ENCODE data around the gene PGS1. TPM values are rescaled to one million over a fixed set of nuclear protein-coding genes. Genes with fewer than 3 reads are reported as not detected.

PGS1 gene
- total RNA-seq, 1 experiment from 2014 or later: 71.8 TPM

DNA sequence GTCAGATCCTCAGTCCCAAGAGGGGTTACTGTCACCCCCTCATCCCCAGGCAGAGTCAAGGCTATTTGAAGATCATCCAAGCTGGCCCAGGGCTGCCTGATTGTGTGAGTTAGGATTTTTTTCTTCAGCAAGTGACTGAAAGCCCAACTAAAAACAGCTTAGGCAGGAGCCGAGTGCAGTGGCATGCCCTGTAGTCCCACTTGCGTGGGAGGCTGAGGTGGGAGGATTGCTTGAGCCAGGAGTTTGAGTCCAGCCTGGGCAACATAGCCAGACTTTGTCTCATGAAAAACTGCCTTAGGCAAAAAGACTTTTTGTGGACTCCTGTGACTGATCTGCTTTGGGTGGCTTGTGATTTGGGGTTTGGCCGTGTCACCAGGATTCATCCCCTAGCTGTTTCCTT, 19.9 kb downstream of the PGS1 start:
- DNase-seq: no peak
- Histone ChIP-seq H3K36me3 (replicated peaks; ENCODE audit: control insufficient read depth, insufficient read depth, low read length) (peaks cover 48% of the 10 kb centered on the region), H3K27me3 (ENCODE audit: control insufficient read depth, insufficient read depth, low read length) (no peaks in the 10 kb centered on the region), H3K4me3 (ENCODE audit: insufficient read depth, low read depth, low read length) (no peak overlapping the region)

DNA sequence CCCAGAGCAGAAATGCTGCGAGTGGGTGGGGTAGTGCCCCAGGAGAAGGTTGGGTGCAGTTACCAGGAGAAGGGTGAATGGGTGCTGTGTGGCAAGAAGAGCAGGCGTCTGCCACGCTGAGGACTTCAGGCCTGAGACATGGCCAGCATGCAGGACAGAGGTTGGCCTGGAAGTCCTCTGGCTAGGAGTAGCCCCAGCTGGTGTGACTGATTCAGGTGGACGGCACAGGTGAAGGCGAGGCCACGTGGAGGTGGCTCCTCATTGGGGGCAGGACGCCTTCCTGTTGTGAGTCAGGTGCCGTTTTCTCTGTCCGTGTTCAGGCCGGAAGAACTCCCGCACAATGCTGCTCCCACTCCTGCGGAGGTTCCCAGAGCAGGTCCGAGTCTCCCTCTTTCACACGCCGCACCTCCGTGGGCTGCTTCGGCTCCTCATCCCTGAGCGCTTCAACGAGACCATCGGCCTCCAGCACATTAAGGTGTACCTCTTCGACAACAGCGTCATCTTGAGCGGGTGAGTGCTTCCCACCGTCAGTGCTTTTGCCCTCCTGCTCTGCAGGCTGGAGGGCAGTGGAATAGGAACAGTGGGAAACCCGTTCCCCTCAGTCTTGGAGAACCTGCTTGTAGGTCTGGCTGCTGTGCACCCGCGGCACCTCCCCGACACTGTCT, 20.7 kb downstream of the PGS1 start:
- Histone ChIP-seq H3K27me3 (ENCODE audit: control insufficient read depth, insufficient read depth, low read length) (no peaks in the 10 kb centered on the region), H3K4me3 (ENCODE audit: insufficient read depth, low read depth, low read length) (no peak overlapping the region), H3K36me3 (replicated peaks; ENCODE audit: control insufficient read depth, insufficient read depth, low read length) (peaks cover 51% of the 10 kb centered on the region)
- DNase-seq: no peak

GRCh38 chr17:78399693-78400144, 21.3 kb downstream of the PGS1 start:
- H3K4me3 ChIP-seq (ENCODE audit: insufficient read depth, low read depth, low read length): no peak overlapping the region
- no peak for DNase-seq
- H3K27me3 ChIP-seq (ENCODE audit: control insufficient read depth, insufficient read depth, low read length): no peaks in the 10 kb centered on the region
- peaks cover 54% of the 10 kb centered on the region for H3K36me3 ChIP-seq (replicated peaks; ENCODE audit: control insufficient read depth, insufficient read depth, low read length)

DNA sequence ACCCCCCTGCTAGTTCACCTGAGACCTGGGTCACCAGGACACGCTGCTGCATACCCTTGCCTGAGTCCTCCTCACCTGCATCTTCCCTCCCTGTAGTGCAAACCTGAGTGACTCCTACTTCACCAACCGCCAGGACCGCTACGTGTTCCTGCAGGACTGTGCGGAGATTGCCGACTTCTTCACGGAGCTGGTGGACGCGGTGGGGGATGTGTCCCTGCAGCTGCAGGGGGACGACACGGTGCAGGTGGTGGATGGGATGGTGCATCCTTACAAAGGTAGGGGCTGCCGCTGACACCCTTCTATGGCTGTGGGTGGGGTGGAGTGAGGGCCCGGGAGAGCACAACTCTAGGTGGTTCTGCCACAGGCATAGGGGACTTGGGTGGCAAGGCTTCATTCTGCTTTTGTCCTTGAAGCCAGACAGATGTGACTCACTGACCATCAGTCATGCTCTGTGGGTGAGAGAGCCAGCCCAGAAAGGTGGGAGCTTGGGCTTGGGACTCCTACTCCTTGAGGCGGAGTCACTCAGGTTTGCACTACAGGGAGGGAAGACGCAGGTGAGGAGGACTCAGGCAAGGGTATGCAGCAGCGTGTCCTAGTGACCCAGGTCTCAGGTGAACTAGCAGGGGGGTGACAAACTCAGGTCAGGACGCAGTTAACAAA, 22.3 kb downstream of the PGS1 start:
- no peak for DNase-seq
- Histone ChIP-seq H3K4me3 (ENCODE audit: insufficient read depth, low read depth, low read length) (no peak overlapping the region), H3K27me3 (ENCODE audit: control insufficient read depth, insufficient read depth, low read length) (no peaks in the 10 kb centered on the region), H3K36me3 (replicated peaks; ENCODE audit: control insufficient read depth, insufficient read depth, low read length) (peaks cover 57% of the 10 kb centered on the region)

GRCh38 chr17:78401246-78401645, 22.8 kb downstream of the PGS1 start:
- H3K36me3 ChIP-seq (replicated peaks; ENCODE audit: control insufficient read depth, insufficient read depth, low read length): peaks cover 55% of the 10 kb centered on the region
- H3K4me3 ChIP-seq (ENCODE audit: insufficient read depth, low read depth, low read length): no peak overlapping the region

DNA sequence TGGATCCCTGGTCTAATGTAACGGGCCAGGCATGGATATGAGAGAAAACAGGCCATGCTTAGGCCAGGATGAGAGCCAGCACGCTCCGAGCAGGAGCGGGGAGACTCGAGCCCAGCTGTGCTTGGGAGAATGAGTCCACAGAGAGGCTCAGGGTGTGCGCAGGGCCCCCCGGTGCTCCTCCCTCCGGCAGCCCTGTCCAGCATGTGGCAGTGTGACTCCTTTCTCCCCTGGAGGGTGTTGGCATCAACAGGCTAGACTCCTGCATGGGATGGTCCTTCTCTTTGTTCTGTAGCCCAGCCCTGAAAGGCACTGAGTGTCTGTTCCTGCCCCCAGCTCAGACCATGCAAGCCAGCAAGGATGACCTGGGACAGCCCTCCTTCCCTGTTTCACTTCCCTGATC, 23.4 kb downstream of the PGS1 start:
- DNase-seq: no peak
- H3K36me3 ChIP-seq (replicated peaks; ENCODE audit: control insufficient read depth, insufficient read depth, low read length): peaks cover 51% of the 10 kb centered on the region
- H3K27me3 ChIP-seq (ENCODE audit: control insufficient read depth, insufficient read depth, low read length): no peaks in the 10 kb centered on the region
- H3K4me3 ChIP-seq (ENCODE audit: insufficient read depth, low read depth, low read length): no peak overlapping the region

More at GRCh38 chr17:78401246-78401645, 22.8 kb downstream of the PGS1 start:
- no peaks in the 10 kb centered on the region for H3K27me3 ChIP-seq (ENCODE audit: control insufficient read depth, insufficient read depth, low read length)
- no peak for DNase-seq

DNA sequence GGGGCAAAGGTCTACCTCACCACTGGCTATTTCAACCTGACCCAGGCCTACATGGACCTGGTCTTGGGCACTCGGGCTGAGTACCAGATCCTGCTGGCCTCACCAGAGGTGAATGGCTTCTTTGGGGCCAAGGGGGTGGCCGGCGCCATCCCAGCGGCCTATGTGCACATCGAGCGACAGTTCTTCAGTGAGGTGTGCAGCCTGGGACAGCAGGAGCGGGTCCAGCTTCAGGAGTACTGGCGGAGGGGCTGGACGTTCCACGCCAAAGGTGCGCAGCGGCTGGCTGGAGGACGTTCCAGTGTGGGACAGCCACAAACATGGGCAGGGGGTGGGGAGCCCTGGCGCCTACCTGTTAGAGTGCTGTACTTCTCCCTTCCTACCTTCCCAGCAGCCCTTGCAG, 25.4 kb downstream of the PGS1 start:
- DNase-seq: no peak
- Histone ChIP-seq H3K36me3 (replicated peaks; ENCODE audit: control insufficient read depth, insufficient read depth, low read length) (peaks cover 44% of the 10 kb centered on the region), H3K4me3 (ENCODE audit: insufficient read depth, low read depth, low read length) (no peak overlapping the region), H3K27me3 (ENCODE audit: control insufficient read depth, insufficient read depth, low read length) (no peaks in the 10 kb centered on the region)

GRCh38 chr17:78406396-78406795, 27.9 kb downstream of the PGS1 start:
- H3K36me3 ChIP-seq (replicated peaks; ENCODE audit: control insufficient read depth, insufficient read depth, low read length): peaks cover 25% of the 10 kb centered on the region

DNA sequence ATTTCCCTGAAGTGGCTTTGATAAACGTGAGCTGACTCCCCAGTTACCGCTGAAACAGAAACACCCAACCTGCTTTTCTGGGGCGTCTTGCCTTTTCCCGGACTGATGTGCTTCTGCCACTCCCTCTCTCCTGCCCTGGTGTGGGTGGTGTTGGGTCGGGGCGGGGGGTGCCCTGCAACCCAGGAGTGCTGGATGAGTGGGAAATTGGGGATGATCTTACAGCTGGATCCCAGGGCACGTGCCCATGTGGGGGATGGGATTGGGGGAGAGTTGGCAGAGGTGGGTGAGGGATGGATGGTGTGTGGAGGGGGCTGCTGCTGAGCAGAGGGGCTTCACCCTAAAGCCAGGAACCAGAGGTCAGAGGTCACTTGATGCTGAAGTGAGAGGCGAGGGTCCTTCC, 28.5 kb downstream of the PGS1 start:
- no peak for DNase-seq
- Histone ChIP-seq H3K4me3 (ENCODE audit: insufficient read depth, low read depth, low read length) (no peak overlapping the region), H3K36me3 (replicated peaks; ENCODE audit: control insufficient read depth, insufficient read depth, low read length) (peaks cover 21% of the 10 kb centered on the region), H3K27me3 (ENCODE audit: control insufficient read depth, insufficient read depth, low read length) (no peaks in the 10 kb centered on the region)

More at GRCh38 chr17:78406396-78406795, 27.9 kb downstream of the PGS1 start:
- no peaks in the 10 kb centered on the region for H3K27me3 ChIP-seq (ENCODE audit: control insufficient read depth, insufficient read depth, low read length)
- no peak for DNase-seq
- no peak overlapping the region for H3K4me3 ChIP-seq (ENCODE audit: insufficient read depth, low read depth, low read length)

DNA sequence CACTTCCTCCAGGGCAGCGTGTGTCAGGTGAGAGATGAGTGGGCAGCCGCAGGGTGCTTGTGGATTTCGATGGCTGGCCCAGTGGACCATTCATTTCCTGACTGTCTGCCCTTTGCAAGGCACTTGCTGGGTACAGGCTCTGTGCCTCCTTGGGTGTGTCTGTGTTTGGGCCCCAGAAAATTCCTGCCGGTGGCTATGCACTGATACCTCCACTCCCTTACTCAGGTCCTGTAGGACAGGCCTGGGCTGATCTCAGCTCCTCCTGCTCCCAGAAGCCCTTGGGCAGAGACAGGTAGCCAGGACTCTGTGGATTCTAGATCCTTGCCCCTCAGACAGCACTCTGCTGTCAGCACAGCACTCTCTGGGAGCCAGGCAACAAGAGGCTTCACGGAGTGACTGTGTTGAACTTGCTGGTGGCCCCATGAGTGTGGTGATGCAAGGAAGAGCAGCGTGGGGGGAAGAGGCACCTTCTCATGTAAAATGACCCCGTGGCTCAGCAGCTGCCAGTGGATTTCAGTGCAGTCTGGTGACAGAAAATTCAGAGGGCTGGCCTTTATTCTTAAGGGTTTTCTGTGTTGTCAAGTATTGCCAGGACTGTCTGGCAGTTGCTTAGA, 29.0 kb downstream of the PGS1 start:
- Histone ChIP-seq H3K4me3 (ENCODE audit: insufficient read depth, low read depth, low read length) (no peak overlapping the region), H3K27me3 (ENCODE audit: control insufficient read depth, insufficient read depth, low read length) (no peaks in the 10 kb centered on the region), H3K36me3 (replicated peaks; ENCODE audit: control insufficient read depth, insufficient read depth, low read length) (peaks cover 20% of the 10 kb centered on the region)
- no peak for DNase-seq

DNA sequence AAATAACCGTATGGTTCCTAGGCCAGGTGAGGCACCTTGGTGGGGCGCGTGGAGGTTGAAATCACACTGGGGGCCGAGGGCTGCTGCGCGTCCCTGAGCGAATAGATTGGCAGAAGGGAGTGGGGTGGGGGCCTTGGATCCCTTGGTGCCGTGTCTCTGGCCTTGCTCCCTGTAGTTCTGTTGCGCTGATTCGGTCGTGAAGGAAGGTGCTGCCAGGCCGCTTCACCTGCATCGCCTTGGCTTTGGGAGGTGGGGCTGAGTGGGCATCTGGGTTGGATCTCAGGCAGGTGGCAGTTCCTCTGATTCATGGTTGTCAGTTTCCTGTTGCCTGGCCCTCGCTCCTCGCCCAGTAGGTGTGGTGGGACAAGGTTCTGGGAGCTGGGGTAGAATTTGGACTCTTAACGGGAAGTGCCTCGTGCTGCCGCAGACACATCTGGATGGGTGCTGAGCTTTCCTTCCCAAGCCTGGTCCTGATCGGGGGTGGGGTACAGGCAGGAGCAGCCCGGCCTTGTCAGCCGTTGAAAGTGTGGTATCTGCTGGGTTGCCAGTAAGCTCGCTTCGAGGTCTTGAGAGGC, 30.1 kb downstream of the PGS1 start:
- Histone ChIP-seq H3K36me3 (replicated peaks; ENCODE audit: control insufficient read depth, insufficient read depth, low read length) (peaks cover 12% of the 10 kb centered on the region), H3K27me3 (ENCODE audit: control insufficient read depth, insufficient read depth, low read length) (no peaks in the 10 kb centered on the region), H3K4me3 (ENCODE audit: insufficient read depth, low read depth, low read length) (no peak overlapping the region)
- DNase-seq: no peak

- peaks cover 11% of the 10 kb centered on the region for H3K36me3 ChIP-seq (replicated peaks; ENCODE audit: control insufficient read depth, insufficient read depth, low read length)
- DNase-seq: no peak
- no peaks in the 10 kb centered on the region for H3K27me3 ChIP-seq (ENCODE audit: control insufficient read depth, insufficient read depth, low read length)
- no peak overlapping the region for H3K4me3 ChIP-seq (ENCODE audit: insufficient read depth, low read depth, low read length)
Observed at GRCh38 chr17:78409191-78409928, 30.9 kb downstream of the PGS1 start.

GRCh38 chr17:78411241-78411857, 32.9 kb downstream of the PGS1 start:
- no peaks in the 10 kb centered on the region for H3K27me3 ChIP-seq (ENCODE audit: control insufficient read depth, insufficient read depth, low read length)
- no peak for DNase-seq
- peaks cover 18% of the 10 kb centered on the region for H3K36me3 ChIP-seq (replicated peaks; ENCODE audit: control insufficient read depth, insufficient read depth, low read length)
- no peak overlapping the region for H3K4me3 ChIP-seq (ENCODE audit: insufficient read depth, low read depth, low read length)

GRCh38 chr17:78412403-78412802, 34.0 kb downstream of the PGS1 start:
- DNase-seq: peak; percentile 81
- Histone ChIP-seq H3K4me3 (ENCODE audit: insufficient read depth, low read depth, low read length) (no peak overlapping the region), H3K36me3 (replicated peaks; ENCODE audit: control insufficient read depth, insufficient read depth, low read length) (peaks cover 17% of the 10 kb centered on the region)

More at GRCh38 chr17:78412403-78412802, 34.0 kb downstream of the PGS1 start:
- H3K27me3 ChIP-seq (ENCODE audit: control insufficient read depth, insufficient read depth, low read length): no peaks in the 10 kb centered on the region
